GM12872 (cell line): ENCODE measurements around the gene ARL10.
A peak's percentile ranks its signal among the peaks of the same experiment; 100 is the strongest.

Source experiments
- CTCF ChIP-seq: IDR thresholded peaks from 3 replicates; pipeline ENCODE4 v1.5.1; 2011; ENCODE audit warnings: low read depth, mild to moderate bottlenecking, low read length, moderate library complexity; ENCODE audit not compliant: insufficient read depth

The ARL10 gene

GRCh38 chr5:176355400-176356178 is 9.7 kb upstream of the ARL10 start:
- 0 out of 3 replicates have a peak, but pooled peaks have one; percentile 12 for TF ChIP-seq CTCF

GRCh38 chr5:176356179-176356566 is 9.1 kb upstream of the ARL10 start:
- TF ChIP-seq CTCF: no peak

- no peak for TF ChIP-seq CTCF
Observed at GRCh38 chr5:176359658-176360057, 5.6 kb upstream of the ARL10 start.

GRCh38 chr5:176360894-176361436 is 4.3 kb upstream of the ARL10 start:
- TF ChIP-seq CTCF: no peak

- peak; percentile 31; the same call in 1 of the 3 replicates for TF ChIP-seq CTCF
Observed at GRCh38 chr5:176361437-176362232, 3.7 kb upstream of the ARL10 start, which contains the start of gene KIAA1191. Gene KIAA1191, minus strand, starts transcription at chr5:176361764. Its CDS starts 2,256 bp downstream, at chr5:176359508.

- TF ChIP-seq CTCF: no peak
Observed at GRCh38 chr5:176362233-176362490, 3.1 kb upstream of the ARL10 start.

GRCh38 chr5:176364765-176365350 is 429 bp upstream of the ARL10 start:
- TF ChIP-seq CTCF: no peak
